GM12892 (cell line): Measurements from ENCODE around the gene UCK2.

Experiments
- POLR2A ChIP-seq: IDR thresholded peaks from 2 replicates; pipeline ENCODE4 v1.6.1; 2011; ENCODE audit warnings: low read depth, low read length, control low read depth
- POLR2AphosphoS5 ChIP-seq: IDR thresholded peaks from 2 replicates; pipeline ENCODE4 v1.6.1; 2011; ENCODE audit warnings: low read depth, low read length, control low read depth

DNA sequence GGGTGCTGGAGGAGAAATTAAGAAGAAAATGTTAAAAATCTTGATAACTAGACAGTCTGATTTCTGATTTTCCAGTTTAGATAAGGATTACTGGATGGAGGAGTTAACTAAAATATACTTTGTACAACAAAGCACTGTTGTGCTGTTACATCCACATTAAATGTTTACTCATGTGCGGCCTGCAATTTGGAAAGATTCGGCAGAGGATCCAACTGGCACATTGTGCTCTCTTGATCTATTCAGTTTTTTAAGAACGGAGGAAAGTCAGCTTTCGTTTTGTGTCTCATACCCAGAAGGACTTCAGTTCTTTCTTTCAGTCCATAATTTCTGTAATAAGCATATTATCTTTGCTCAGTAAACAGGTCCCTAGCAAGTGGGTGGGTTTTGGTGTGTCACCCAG lies 52.5 kb downstream of the UCK2 start:
- TF ChIP-seq POLR2A, result no peak
- no peak for TF ChIP-seq POLR2AphosphoS5
